Testis (tissue), 3 donors: ENCODE measurements around the gene MRE11. TPM values are rescaled to one million over a fixed set of nuclear protein-coding genes. Genes with fewer than 3 reads are reported as not detected.

Source experiments
- DNase-seq: peaks from one replicate; pipeline ENCODE4 v3.0.0-alpha.2; 2019
- H3K27ac ChIP-seq, 2 donors: fragments of 200-600 bp; sonication (generic); one replicate each; pipeline ENCODE4 v1.5.1; 2019
- H3K27me3 ChIP-seq: fragments of 200-600 bp; sonication (generic); one replicate; pipeline ENCODE4 v1.5.1; 2019
- H3K36me3 ChIP-seq: fragments of 200-600 bp; sonication (generic); one replicate; pipeline ENCODE4 v1.5.1; 2017; ENCODE audit warnings: low read depth; ENCODE audit errors: missing control alignments
- H3K4me1 ChIP-seq: fragments of 200-600 bp; sonication (generic); one replicate; pipeline ENCODE4 v1.5.1; 2019
- H3K4me3 ChIP-seq, 2 donors: fragments of 200-600 bp; sonication (generic); one replicate each; pipeline ENCODE4 v1.5.1; 2017 to 2019
- H3K9me3 ChIP-seq: fragments of 200-600 bp; sonication (generic); one replicate; pipeline ENCODE4 v1.5.1; 2017
- CTCF ChIP-seq, 3 experiments: fragments of 450-650 bp in 2 of 3; fragments of 200-600 bp in 1 of 3; sonication (generic) in 1 of 3; IDR thresholded peaks; one replicate each; pipeline ENCODE4 v1.5.1; 2016 to 2019; ENCODE audit warnings: antibody characterized with exemption in 3 of 3, mild to moderate bottlenecking in 2 of 3, moderate library complexity in 1 of 3
- POLR2A ChIP-seq: fragments of 450-650 bp; IDR thresholded peaks from one replicate; pipeline ENCODE4 v1.6.1; 2017; ENCODE audit warnings: antibody characterized with exemption, mild to moderate bottlenecking, moderate library complexity
- WGBS, 2 donors: methylation state at CpG; one replicate each; pipeline ENCODE4 v1.1.5; 2018; 5-methylcytosine and 5-hydroxymethylcytosine counted together
- intact Hi-C: fragments of 100-400 bp; cut with DNase I; formaldehyde crosslinking; loops from one replicate; pipeline ENCODE4 v1.15.1; 2023; ENCODE audit warnings: low total_unique reads
- polyA plus RNA-seq: library from polyadenylated mRNA; stranded (reverse); fragments of 350-450 nt; fragmentation: Illumina TruSeq; extraction: RNeasy Lipid Tissue Mini Kit (QIAGEN cat#74804); gene quantifications from one replicate; pipeline ENCODE4 v1.2.3, GENCODE V29; 2014; ENCODE audit warnings: low read depth, low replicate concordance; ENCODE audit not compliant: insufficient read depth
- total RNA-seq, 2 donors: library from RNA; depleted of rRNA; stranded (reverse); fragments of >200 nt; gene quantifications; one replicate each; pipeline ENCODE4 v1.2.3, GENCODE V29; 2016

The MRE11 gene
- total and polyA plus RNA-seq, 3 donors from 2014 or later = 9.2 to 19.8 (median 15.2) TPM

- DNase-seq = no peak
- 91 to 100% methylated on average over 1 of the region's 1 CpG for WGBS, 2 donors
- TF ChIP-seq CTCF (IDR thresholded peaks at IDR 0.05) = no peak
- TF ChIP-seq POLR2A = no peak
- no peak overlapping the region for H3K4me3 ChIP-seq
- H3K27me3 ChIP-seq = no peaks in the 10 kb centered on the region
- no peak overlapping the region for H3K27ac ChIP-seq
- no peaks in the 10 kb centered on the region for H3K4me1 ChIP-seq
- H3K36me3 ChIP-seq = no peaks in the 10 kb centered on the region
- H3K9me3 ChIP-seq = no peaks in the 10 kb centered on the region
- intact Hi-C loops = no loop called here
Observed at GRCh38 chr11:94455861-94456260, 37.8 kb downstream of the MRE11 start.

- no peak overlapping the region for H3K27ac ChIP-seq
- no peaks in the 10 kb centered on the region for H3K4me1 ChIP-seq
- WGBS, 2 donors = 84 to 98% methylated on average over 2 of the region's 2 CpGs
- DNase-seq = no peak
- TF ChIP-seq CTCF (IDR thresholded peaks at IDR 0.05) (no peak), POLR2A (no peak)
- no peak overlapping the region for H3K4me3 ChIP-seq
- H3K9me3 ChIP-seq = no peaks in the 10 kb centered on the region
- no peaks in the 10 kb centered on the region for H3K27me3 ChIP-seq
- H3K36me3 ChIP-seq = no peaks in the 10 kb centered on the region
- intact Hi-C loops = no loop called here
Observed at GRCh38 chr11:94454301-94454700, 39.3 kb downstream of the MRE11 start.

GRCh38 chr11:94452988-94453387, 40.7 kb downstream of the MRE11 start:
- H3K9me3 ChIP-seq = no peaks in the 10 kb centered on the region
- no peaks in the 10 kb centered on the region for H3K36me3 ChIP-seq
- TF ChIP-seq POLR2A (no peak), CTCF (IDR thresholded peaks at IDR 0.05) (no peak)
- 91 to 93% methylated on average over 2 of the region's 2 CpGs for WGBS, 2 donors
- no peak overlapping the region for H3K27ac ChIP-seq
- no peaks in the 10 kb centered on the region for H3K27me3 ChIP-seq
- DNase-seq = no peak
- no peaks in the 10 kb centered on the region for H3K4me1 ChIP-seq
- H3K4me3 ChIP-seq = no peak overlapping the region
- intact Hi-C loops = no loop called here

GRCh38 chr11:94450048-94450447, 43.6 kb downstream of the MRE11 start:
- 82 to 83% methylated on average over 3 of the region's 3 CpGs for WGBS, 2 donors
- no peak overlapping the region for H3K4me3 ChIP-seq
- intact Hi-C loops = no loop called here
- no peak for TF ChIP-seq CTCF (IDR thresholded peaks at IDR 0.05)
- TF ChIP-seq POLR2A = no peak
- no peaks in the 10 kb centered on the region for H3K27me3 ChIP-seq
- no peaks in the 10 kb centered on the region for H3K4me1 ChIP-seq
- DNase-seq = no peak
- no peaks in the 10 kb centered on the region for H3K9me3 ChIP-seq
- H3K27ac ChIP-seq = no peak overlapping the region
- no peaks in the 10 kb centered on the region for H3K36me3 ChIP-seq

- TF ChIP-seq POLR2A = no peak
- no peak for TF ChIP-seq CTCF (IDR thresholded peaks at IDR 0.05)
- Histone ChIP-seq H3K27ac (no peak overlapping the region), H3K4me1 (no peaks in the 10 kb centered on the region), H3K9me3 (no peaks in the 10 kb centered on the region), H3K4me3 (no peak overlapping the region), H3K27me3 (no peaks in the 10 kb centered on the region), H3K36me3 (no peaks in the 10 kb centered on the region)
- intact Hi-C loops = no loop called here
- 90 to 97% methylated on average over 2 of the region's 2 CpGs for WGBS, 2 donors
- DNase-seq = no peak
Observed at GRCh38 chr11:94449437-94449836, 44.2 kb downstream of the MRE11 start.
